IMR-90 (cell line): ENCODE measurements around the gene HEPHL1. TPM values are rescaled to one million over a fixed set of nuclear protein-coding genes. Genes with fewer than 3 reads are reported as not detected.

Experiments
- ATAC-seq: fragments of 200-7000 bp; cut with Tn5 transposase; 2 replicates; pipeline ENCODE4 v1.9.1; 2020; ENCODE audit warnings: low read depth, mild to moderate bottlenecking, moderate library complexity
- BruUV-seq: library from RNA; stranded (reverse); fragments of 400-500 nt; replicated peaks from 2 replicates; lab custom pipeline; 2021; lab: Mats Ljungman, UMichigan
- CTCF ChIA-PET: fragments of 300-600 bp; formaldehyde crosslinking; extraction: SDS; loops from one replicate; lab custom pipeline; 2021; ENCODE audit warnings: antibody characterized with exemption; lab: Yijun Ruan, JAX
- POLR2A ChIA-PET: fragments of 300-600 bp; sonication (Branson Sonifier 250); formaldehyde crosslinking; loops from one replicate; lab custom pipeline; 2022; ENCODE audit warnings: antibody characterized with exemption; ENCODE audit not compliant: unreplicated experiment; lab: Charles Lee
- DNase-seq: peaks from one replicate; pipeline ENCODE4 v3.0.0; 2013
- H2AFZ ChIP-seq: replicated peaks from 2 replicates; pipeline ENCODE3; 2013; ENCODE audit warnings: low read length, mild to moderate bottlenecking; ENCODE audit not compliant: poor library complexity
- H2AK5ac ChIP-seq: 2 replicates; pipeline ENCODE4 v1.6.1; 2013; ENCODE audit warnings: low read depth, low read length, inconsistent platforms
- H2AK9ac ChIP-seq: replicated peaks from 2 replicates; pipeline ENCODE3; 2013; ENCODE audit warnings: mild to moderate bottlenecking, low read depth, low read length, moderate library complexity; ENCODE audit not compliant: poor library complexity
- H2BK120ac ChIP-seq: 2 replicates; pipeline ENCODE4 v1.6.1; 2013; ENCODE audit warnings: low read depth, low read length, inconsistent platforms
- H2BK15ac ChIP-seq: 3 replicates; pipeline ENCODE4 v1.6.1; 2013; ENCODE audit warnings: low read depth, low read length, inconsistent platforms
- H2BK20ac ChIP-seq: 2 replicates; pipeline ENCODE4 v1.6.1; 2013; ENCODE audit warnings: low read depth, mild to moderate bottlenecking, inconsistent platforms, low read length, moderate library complexity
- H2BK5ac ChIP-seq: 2 replicates; pipeline ENCODE4 v1.6.1; 2013; ENCODE audit warnings: mild to moderate bottlenecking, low read depth, low read length, inconsistent platforms; ENCODE audit not compliant: poor library complexity, severe bottlenecking
- H3K14ac ChIP-seq: replicated peaks from 2 replicates; pipeline ENCODE4 v1.6.1; 2013; ENCODE audit warnings: low read depth, low read length, inconsistent platforms
- H3K18ac ChIP-seq: 2 replicates; pipeline ENCODE4 v1.6.1; 2013; ENCODE audit warnings: low read depth, low read length, control low read depth
- H3K23ac ChIP-seq: 2 replicates; pipeline ENCODE4 v1.6.1; 2013; ENCODE audit warnings: low read depth, low read length, inconsistent platforms
- H3K27ac ChIP-seq: 2 replicates; pipeline ENCODE4 v1.5.1; 2013; ENCODE audit warnings: mild to moderate bottlenecking, control low read depth, low read length; ENCODE audit not compliant: insufficient read depth
- H3K27me3 ChIP-seq: 2 replicates; pipeline ENCODE4 v1.6.1; 2013; ENCODE audit warnings: low read length; ENCODE audit not compliant: control insufficient read depth, insufficient read depth
- H3K36me3 ChIP-seq: 2 replicates; pipeline ENCODE4 v1.6.1; 2013; ENCODE audit warnings: low read length, mixed read lengths; ENCODE audit not compliant: control insufficient read depth, insufficient read depth
- H3K4ac ChIP-seq: 2 replicates; pipeline ENCODE4 v1.6.1; 2013; ENCODE audit warnings: low read depth, low read length, inconsistent platforms
- H3K4me1 ChIP-seq: 2 replicates; pipeline ENCODE4 v1.6.1; 2013; ENCODE audit warnings: low read length, mixed read lengths; ENCODE audit not compliant: control insufficient read depth, insufficient read depth
- H3K4me2 ChIP-seq: 2 replicates; pipeline ENCODE4 v1.6.1; 2013; ENCODE audit warnings: low read depth, mild to moderate bottlenecking, control low read depth, low read length, moderate library complexity
- H3K4me3 ChIP-seq: 2 replicates; pipeline ENCODE4 v1.5.1; 2013; ENCODE audit warnings: low read depth, mild to moderate bottlenecking, control low read depth, low read length, moderate library complexity; ENCODE audit not compliant: insufficient read depth
- H3K56ac ChIP-seq: 2 replicates; pipeline ENCODE4 v1.6.1; 2013; ENCODE audit warnings: low read length, inconsistent platforms; ENCODE audit not compliant: insufficient read depth; ENCODE audit errors: extremely low read depth
- H3K79me1 ChIP-seq, 2 experiments: 2 replicates each; pipeline ENCODE4 v1.6.1; 2013; ENCODE audit warnings: low read length in 2 of 2, inconsistent platforms in 1 of 2, low read depth in 1 of 2
- H3K9ac ChIP-seq: 2 replicates; pipeline ENCODE4 v1.6.1; 2013; ENCODE audit warnings: low read depth, low read length, control low read depth
- H3K9me1 ChIP-seq: 2 replicates; pipeline ENCODE4 v1.6.1; 2013; ENCODE audit warnings: low read length, inconsistent platforms; ENCODE audit not compliant: insufficient read depth
- H3K9me3 ChIP-seq: 2 replicates; pipeline ENCODE4 v1.6.1; 2013; ENCODE audit warnings: low read length; ENCODE audit not compliant: control insufficient read depth, insufficient read depth
- H4K20me1 ChIP-seq: 2 replicates; pipeline ENCODE4 v1.6.1; 2013; ENCODE audit warnings: low read length, inconsistent platforms; ENCODE audit not compliant: insufficient read depth
- H4K5ac ChIP-seq: 2 replicates; pipeline ENCODE4 v1.6.1; 2013; ENCODE audit warnings: mild to moderate bottlenecking, low read depth, low read length, control low read depth
- H4K8ac ChIP-seq, 2 experiments: 2 replicates each; pipeline ENCODE4 v1.6.1; 2013; ENCODE audit warnings: low read depth in 2 of 2, low read length in 2 of 2, control low read depth in 1 of 2, inconsistent platforms in 1 of 2
- H4K91ac ChIP-seq: 2 replicates; pipeline ENCODE4 v1.6.1; 2013; ENCODE audit warnings: low read depth, low read length, inconsistent platforms; ENCODE audit not compliant: insufficient read depth
- BHLHE40 ChIP-seq: fragments of 150-350 bp; IDR thresholded peaks from 2 replicates; pipeline ENCODE4 v1.6.1; 2016; ENCODE audit warnings: mild to moderate bottlenecking, low read depth, low read length
- CHD1 ChIP-seq: IDR thresholded peaks from 2 replicates; pipeline ENCODE4 v1.6.1; 2012; ENCODE audit warnings: low read depth, low read length, improper control_type of control experiment
- MAZ ChIP-seq: IDR thresholded peaks from 2 replicates; pipeline ENCODE4 v1.6.1; 2012; ENCODE audit warnings: low read depth, mild to moderate bottlenecking, low read length, improper control_type of control experiment, moderate library complexity, borderline replicate concordance
- MXI1 ChIP-seq: IDR thresholded peaks from 2 replicates; pipeline ENCODE4 v1.6.1; 2012; ENCODE audit warnings: low read depth, mild to moderate bottlenecking, low read length, moderate library complexity, borderline replicate concordance
- NFE2L2 ChIP-seq: fragments of 150-350 bp; IDR thresholded peaks from 2 replicates; pipeline ENCODE4 v1.6.1; 2016; ENCODE audit warnings: low read depth, mild to moderate bottlenecking, low read length
- POLR2A ChIP-seq: IDR thresholded peaks from 2 replicates; pipeline ENCODE4 v1.6.1; 2012; ENCODE audit warnings: mild to moderate bottlenecking, low read depth, low read length
- RAD21 ChIP-seq: IDR thresholded peaks from 2 replicates; pipeline ENCODE4 v1.6.1; 2012; ENCODE audit warnings: low read length, improper control_type of control experiment
- RCOR1 ChIP-seq: IDR thresholded peaks from 2 replicates; pipeline ENCODE4 v1.6.1; 2012; ENCODE audit warnings: mild to moderate bottlenecking, low read length, improper control_type of control experiment; ENCODE audit not compliant: insufficient replicate concordance
- SMC3 ChIP-seq: fragments of 150-350 bp; IDR thresholded peaks from 2 replicates; pipeline ENCODE4 v1.6.1; 2016; ENCODE audit warnings: low read depth, mild to moderate bottlenecking, antibody characterized with exemption, low read length, moderate library complexity
- WGBS, 2 experiments: methylation state at CpG; one replicate each; pipeline versions ENCODE4 v1.1.5 to v1.1.7; 2013; ENCODE audit warnings: missing lambda C conversion rate in 2 of 2; ENCODE audit not compliant: insufficient read length in 1 of 2; ENCODE audit errors: extremely low coverage in 2 of 2; 5-methylcytosine and 5-hydroxymethylcytosine counted together
- dilution Hi-C: fragments of 300-500 bp; cut with HindIII; formaldehyde crosslinking; loops from one replicate; pipeline ENCODE4 v1.14.3; 2018; ENCODE audit warnings: low sequenced_read_pairs; ENCODE audit not compliant: unreplicated experiment
- in situ Hi-C: fragments of 300-500 bp; cut with MboI; formaldehyde crosslinking; loops from 3 replicates; pipeline ENCODE4 v1.14.3; 2019; ENCODE audit warnings: low sequenced_read_pairs, inconsistent platforms, mixed read lengths
- intact Hi-C: fragments of 100-400 bp; cut with micrococcal nuclease; formaldehyde crosslinking; loops from 2 replicates; pipeline ENCODE4 v1.10.0; 2022
- polyA plus RNA-seq, 3 experiments: library from polyadenylated mRNA; depleted of rRNA; stranded (reverse); fragments of >200 nt; gene quantifications; 2 replicates each; pipeline ENCODE4 v1.2.3, GENCODE V29; 2012; ENCODE audit warnings: low replicate concordance in 1 of 3
- total RNA-seq: library from RNA; depleted of rRNA; stranded (reverse); fragments of >200 nt; gene quantifications from 2 replicates; pipeline ENCODE4 v1.2.3, GENCODE V29; 2012

Gene HEPHL1
- total and polyA plus RNA-seq, 2 of the 4 experiments (the other 2 are of a cell fraction), result under 0.01 to 0.02 TPM

GRCh38 chr11:94133752-94134151 is 112.6 kb downstream of the HEPHL1 start:
- Histone ChIP-seq H3K9me1 (peaks cover 26% of the 10 kb centered on the region), H3K27me3 (no peaks in the 10 kb centered on the region), H2BK5ac (peak overlapping the region; percentile 94), H4K8ac (peak overlapping the region in 1 of 2 experiments; percentile 17; a peak in 2 of 4 replicates), H3K4me3 (no peak overlapping the region), H3K4me1 (peaks cover 31% of the 10 kb centered on the region), H3K4me2 (no peak overlapping the region; the same call in 1 of the 2 replicates), H2AFZ (no peak overlapping the region), H2BK15ac (peak overlapping the region; percentile 45; the same call in 2 of the 3 replicates), H3K9ac (no peak overlapping the region), H3K18ac (peak overlapping the region; percentile 75; the same call in 1 of the 2 replicates), H2AK5ac (peak overlapping the region; percentile 79), H3K9me3 (no peaks in the 10 kb centered on the region), H4K5ac (peak overlapping the region; percentile 10; the same call in 1 of the 2 replicates), H2BK20ac (peak overlapping the region; percentile 58; the same call in 1 of the 2 replicates), H3K14ac (peak overlapping the region; percentile 83), H3K56ac (no peak overlapping the region), H2BK120ac (peak overlapping the region; percentile 93), H4K91ac (peak overlapping the region; percentile 92), H2AK9ac (peak overlapping the region; percentile 8), H4K20me1 (peaks cover 33% of the 10 kb centered on the region), H3K4ac (peak overlapping the region; percentile 97), H3K36me3 (no peaks in the 10 kb centered on the region), H3K27ac (no peak overlapping the region), H3K23ac (peak overlapping the region; percentile 74), H3K79me1 (peaks cover 12 to 69% of the 10 kb centered on the region in 2 experiments; a peak in 3 of 4 replicates)
- no TSS peak for BruUV-seq
- intact Hi-C loops, result loop anchor here (5.0 kb wide), 1 partner anchor 359 kb away; the partner anchor contains the start of genes ANKRD49 and MRE11
- CTCF ChIA-PET, result no interaction called here
- WGBS, 2 experiments, result 100% methylated on average over 1 of the region's 4 CpGs; no CpG with 5 or more reads in 1 of the 2 experiments
- dilution Hi-C loops, result no loop called here
- POLR2A ChIA-PET, result interaction anchor here (0.5 kb wide), 1 partner anchor 394 kb away, joined by 4 read pairs; no protein-coding TSS in a partner anchor
- in situ Hi-C loops, result loop anchor here (10.0 to 25.0 kb wide), 4 partner anchors 399 to 1121 kb away; partner anchors contain the start of gene AMOTL1
- DNase-seq, result no peak
- no peak for ATAC-seq
- TF ChIP-seq POLR2A (no peak), BHLHE40 (no peak), CHD1 (no peak), NFE2L2 (no peak), MAZ (no peak), SMC3 (no peak), RCOR1 (no peak), RAD21 (no peak), MXI1 (no peak)
